Stomach (tissue), 4 donors: ENCODE data around the gene DUSP8.

Source experiments
- CTCF ChIP-seq, 7 experiments: fragments of 450-650 bp in 4 of 7; fragments of 200-600 bp in 3 of 7; sonication (generic) in 3 of 7; IDR thresholded peaks; one replicate each; pipeline ENCODE4 v1.5.1; 2016 to 2019; ENCODE audit warnings: antibody characterized with exemption in 7 of 7, control low read depth in 2 of 7, mild to moderate bottlenecking in 1 of 7
- EP300 ChIP-seq: sonication (generic); formaldehyde crosslinking; IDR thresholded peaks from one replicate; pipeline ENCODE4 v1.6.1; 2017; ENCODE audit warnings: antibody characterized with exemption
- POLR2A ChIP-seq, 4 donors: fragments of 450-650 bp; IDR thresholded peaks; one replicate each; pipeline ENCODE4 v1.6.1; 2016; ENCODE audit warnings: antibody characterized with exemption in 4 of 4, control low read depth in 2 of 4, mild to moderate bottlenecking in 1 of 4, moderate library complexity in 1 of 4
- POLR2AphosphoS5 ChIP-seq, 3 donors: sonication (generic); formaldehyde crosslinking; IDR thresholded peaks; one replicate each; pipeline ENCODE4 v1.6.1; 2016; ENCODE audit warnings: antibody characterized with exemption in 3 of 3

GRCh38 chr11:1561266-1561665 lies 10.8 kb downstream of the DUSP8 start:
- no peak for TF ChIP-seq EP300
- no peak for TF ChIP-seq CTCF (IDR thresholded peaks at IDR 0.05)
- TF ChIP-seq POLR2A (IDR thresholded peaks at IDR 0.05): no peak
- TF ChIP-seq POLR2AphosphoS5 (IDR thresholded peaks at IDR 0.05): no peak
